ENCODE measurements around the gene PRDM12.

Gene PRDM12

DNA sequence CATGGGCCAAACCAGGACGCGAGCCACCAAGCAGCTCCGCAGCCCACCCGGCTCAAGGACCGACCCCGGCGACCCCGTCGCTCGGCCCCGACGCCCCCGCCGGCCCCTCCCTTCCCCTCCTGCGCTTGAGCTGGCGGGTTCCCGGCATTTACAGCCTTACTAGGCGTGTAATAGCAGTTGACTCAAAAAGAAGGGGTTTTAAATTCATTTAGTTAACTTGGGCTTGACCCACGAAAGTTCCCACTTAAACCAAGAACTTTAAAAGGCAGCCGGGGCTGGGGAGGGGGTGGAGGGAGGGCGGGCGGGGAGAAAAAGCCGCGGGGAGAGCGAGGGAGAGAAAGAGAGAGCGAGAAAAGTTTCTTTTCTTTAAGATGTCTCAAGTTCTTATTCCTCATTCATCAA is 636 bp downstream of the PRDM12 start:
- Histone ChIP-seq H2BK120ac (ENCODE audit: insufficient read depth, low read length, poor library complexity) (no peak overlapping the region), H3K27ac (ENCODE audit: low read depth, low read length) (no peak overlapping the region), H3K4me3 (ENCODE audit: low read depth, low read length) (no peak overlapping the region), H4K8ac (ENCODE audit: low read depth, low read length) (no peak overlapping the region), H4K12ac (ENCODE audit: low read depth, low read length) (no peak overlapping the region), H3K9me3 (ENCODE audit: insufficient read depth, low read depth, low read length) (peaks cover 15% of the 10 kb centered on the region), H3K27me3 (ENCODE audit: insufficient read depth, low read length) (peaks cover 86% of the 10 kb centered on the region), H3K9ac (ENCODE audit: low read length) (no peak overlapping the region), H2BK12ac (ENCODE audit: low read length) (no peak overlapping the region), H2AFZ (ENCODE audit: insufficient read depth, low read length, poor library complexity) (no peak overlapping the region), H4K91ac (ENCODE audit: low read depth, low read length) (no peak overlapping the region), H3K4me2 (ENCODE audit: low read length) (no peak overlapping the region), H3K23ac (ENCODE audit: low read length) (no peak overlapping the region), H2BK5ac (ENCODE audit: low read depth, low read length, poor library complexity) (no peak overlapping the region), H3K4me1 (ENCODE audit: control insufficient read depth in 1 of 2, insufficient read depth in 2 of 2, low read length in 2 of 2) (peaks cover 0 to 6% of the 10 kb centered on the region in 2 experiments), H3K79me1 (ENCODE audit: low read length) (no peaks in the 10 kb centered on the region), H2AK5ac (ENCODE audit: low read length) (no peak overlapping the region), H3K14ac (ENCODE audit: low read length) (no peak overlapping the region), H3K18ac (ENCODE audit: low read length) (no peak overlapping the region), H3K79me2 (ENCODE audit: control insufficient read depth, insufficient read depth, low read length, poor library complexity) (no peaks in the 10 kb centered on the region), H3K4ac (ENCODE audit: low read depth, low read length) (no peak overlapping the region), H3K36me3 (ENCODE audit: control insufficient read depth in 1 of 2, insufficient read depth in 2 of 2, low read length in 2 of 2) (no peaks in the 10 kb centered on the region)
- no CpG with 5 or more reads among the region's 26 CpGs for WGBS (ENCODE audit: extremely low coverage, insufficient coverage, insufficient read length)
- no peak for DNase-seq

DNA sequence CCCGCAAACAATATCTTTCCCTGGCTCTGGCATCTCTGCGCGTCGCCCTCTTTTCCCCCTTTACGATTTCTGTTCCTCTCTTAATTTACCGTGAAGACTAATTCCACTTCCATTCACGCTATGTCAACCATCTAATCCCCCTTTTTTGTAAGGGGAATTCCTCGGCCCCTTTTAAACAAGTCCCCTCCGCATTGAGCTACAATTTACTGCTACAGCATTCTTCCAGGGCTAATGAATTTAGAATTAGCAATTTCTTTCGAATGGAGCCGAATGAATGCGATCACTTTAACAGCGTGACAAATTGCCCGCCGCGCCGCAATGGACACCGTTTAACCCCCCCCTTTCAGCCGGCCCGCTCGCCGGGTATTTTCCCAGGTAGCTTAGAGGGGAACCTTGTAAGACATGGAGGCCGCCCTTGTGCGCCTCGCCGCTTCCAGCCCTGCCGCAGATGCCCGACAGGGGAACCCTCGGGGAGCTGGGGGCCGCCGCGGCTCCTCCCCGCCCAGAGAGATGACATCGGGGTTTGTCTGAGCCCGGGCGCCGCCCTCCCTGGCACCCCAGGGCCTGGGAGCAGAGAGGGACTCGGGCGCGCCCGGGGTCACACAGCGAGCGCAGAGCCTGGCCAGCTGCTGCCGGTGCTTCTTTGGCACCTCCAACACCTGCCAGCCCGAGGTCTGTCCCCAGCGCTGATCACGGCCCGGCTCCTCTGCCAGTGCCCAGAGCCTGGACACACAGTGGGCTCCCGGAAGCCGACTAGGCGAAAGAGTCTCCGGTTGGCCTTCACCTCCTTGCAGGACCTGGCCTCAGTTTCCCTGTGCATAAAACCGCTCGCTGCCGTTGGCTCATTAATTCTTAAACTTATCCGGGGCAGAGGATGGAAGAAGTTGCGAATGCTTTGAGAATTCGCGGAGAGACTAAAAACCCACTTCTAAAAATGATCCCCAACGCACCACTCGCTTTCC is 1.3 kb downstream of the PRDM12 start:
- H3K4me3 ChIP-seq (ENCODE audit: low read depth, low read length), result no peak overlapping the region
- no peak overlapping the region for H4K91ac ChIP-seq (ENCODE audit: low read depth, low read length)
- no peak overlapping the region for H3K14ac ChIP-seq (ENCODE audit: low read length)
- no peak overlapping the region for H3K9ac ChIP-seq (ENCODE audit: low read length)
- peaks cover 79% of the 10 kb centered on the region for H3K27me3 ChIP-seq (ENCODE audit: insufficient read depth, low read length)
- H3K4me2 ChIP-seq (ENCODE audit: low read length), result no peak overlapping the region
- no peaks in the 10 kb centered on the region for H3K79me1 ChIP-seq (ENCODE audit: low read length)
- H3K4me1 ChIP-seq (ENCODE audit: control insufficient read depth in 1 of 2, insufficient read depth in 2 of 2, low read length in 2 of 2), result peaks cover 0 to 3% of the 10 kb centered on the region in 2 experiments
- H3K36me3 ChIP-seq (ENCODE audit: control insufficient read depth in 1 of 2, insufficient read depth in 2 of 2, low read length in 2 of 2), result no peaks in the 10 kb centered on the region
- no peak overlapping the region for H3K23ac ChIP-seq (ENCODE audit: low read length)
- no peak overlapping the region for H3K18ac ChIP-seq (ENCODE audit: low read length)
- no peak for DNase-seq
- peaks cover 15% of the 10 kb centered on the region for H3K9me3 ChIP-seq (ENCODE audit: insufficient read depth, low read depth, low read length)
- no peak overlapping the region for H2AFZ ChIP-seq (ENCODE audit: insufficient read depth, low read length, poor library complexity)
- H3K27ac ChIP-seq (ENCODE audit: low read depth, low read length), result no peak overlapping the region
- H2BK120ac ChIP-seq (ENCODE audit: insufficient read depth, low read length, poor library complexity), result no peak overlapping the region
- H4K12ac ChIP-seq (ENCODE audit: low read depth, low read length), result no peak overlapping the region
- no CpG with 5 or more reads among the region's 61 CpGs for WGBS (ENCODE audit: extremely low coverage, insufficient coverage, insufficient read length)
- H3K4ac ChIP-seq (ENCODE audit: low read depth, low read length), result no peak overlapping the region
- H2BK5ac ChIP-seq (ENCODE audit: low read depth, low read length, poor library complexity), result no peak overlapping the region
- no peak overlapping the region for H4K8ac ChIP-seq (ENCODE audit: low read depth, low read length)
- no peaks in the 10 kb centered on the region for H3K79me2 ChIP-seq (ENCODE audit: control insufficient read depth, insufficient read depth, low read length, poor library complexity)
- no peak overlapping the region for H2AK5ac ChIP-seq (ENCODE audit: low read length)
- H2BK12ac ChIP-seq (ENCODE audit: low read length), result no peak overlapping the region

DNA sequence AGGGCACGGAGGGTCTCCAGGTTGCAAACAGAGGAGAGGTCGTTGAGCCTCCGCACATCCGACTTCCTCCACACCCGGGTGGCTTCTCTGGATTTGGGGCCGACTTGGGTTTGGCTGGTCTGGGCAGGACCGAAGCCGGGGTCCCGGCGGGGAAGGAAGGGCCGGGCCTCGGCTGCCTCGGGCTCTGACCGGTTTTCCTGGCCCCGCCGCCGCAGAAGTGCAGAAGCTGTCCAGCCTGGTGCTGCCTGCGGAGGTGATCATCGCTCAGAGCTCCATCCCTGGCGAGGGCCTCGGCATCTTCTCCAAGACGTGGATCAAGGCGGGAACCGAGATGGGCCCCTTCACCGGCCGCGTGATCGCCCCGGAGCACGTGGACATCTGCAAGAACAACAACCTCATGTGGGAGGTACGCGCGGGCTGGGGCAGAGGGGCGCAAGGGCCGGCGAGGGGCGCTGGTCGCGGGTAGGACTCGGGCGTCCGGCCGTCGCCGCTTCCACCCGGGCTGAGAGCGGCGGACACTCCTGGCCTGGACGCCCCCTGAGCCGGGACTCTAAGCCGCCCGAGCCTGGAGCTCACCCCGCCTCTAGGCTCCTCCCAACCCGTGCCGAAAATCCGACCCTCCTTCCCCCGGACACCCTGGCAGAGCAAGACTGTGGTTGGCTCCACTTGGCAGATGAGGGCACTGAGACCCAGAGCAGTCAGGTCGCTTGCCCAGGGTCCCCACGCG is 2.2 kb downstream of the PRDM12 start:
- Histone ChIP-seq H2AK5ac (ENCODE audit: low read length) (no peak overlapping the region), H3K27me3 (ENCODE audit: insufficient read depth, low read length) (peaks cover 71% of the 10 kb centered on the region), H3K79me2 (ENCODE audit: control insufficient read depth, insufficient read depth, low read length, poor library complexity) (no peaks in the 10 kb centered on the region), H3K4ac (ENCODE audit: low read depth, low read length) (no peak overlapping the region), H3K27ac (ENCODE audit: low read depth, low read length) (no peak overlapping the region), H3K4me3 (ENCODE audit: low read depth, low read length) (no peak overlapping the region), H4K8ac (ENCODE audit: low read depth, low read length) (no peak overlapping the region), H2AFZ (ENCODE audit: insufficient read depth, low read length, poor library complexity) (no peak overlapping the region), H3K9me3 (ENCODE audit: insufficient read depth, low read depth, low read length) (peaks cover 15% of the 10 kb centered on the region), H3K36me3 (ENCODE audit: control insufficient read depth in 1 of 2, insufficient read depth in 2 of 2, low read length in 2 of 2) (no peaks in the 10 kb centered on the region), H4K12ac (ENCODE audit: low read depth, low read length) (no peak overlapping the region), H3K18ac (ENCODE audit: low read length) (no peak overlapping the region), H4K91ac (ENCODE audit: low read depth, low read length) (no peak overlapping the region), H3K4me1 (ENCODE audit: control insufficient read depth in 1 of 2, insufficient read depth in 2 of 2, low read length in 2 of 2) (no peaks in the 10 kb centered on the region), H3K14ac (ENCODE audit: low read length) (no peak overlapping the region), H2BK120ac (ENCODE audit: insufficient read depth, low read length, poor library complexity) (no peak overlapping the region), H3K9ac (ENCODE audit: low read length) (no peak overlapping the region), H2BK5ac (ENCODE audit: low read depth, low read length, poor library complexity) (no peak overlapping the region), H2BK12ac (ENCODE audit: low read length) (no peak overlapping the region), H3K4me2 (ENCODE audit: low read length) (no peak overlapping the region), H3K79me1 (ENCODE audit: low read length) (no peaks in the 10 kb centered on the region), H3K23ac (ENCODE audit: low read length) (no peak overlapping the region)
- no CpG with 5 or more reads among the region's 60 CpGs for WGBS (ENCODE audit: extremely low coverage, insufficient coverage, insufficient read length)
- no peak for DNase-seq

DNA sequence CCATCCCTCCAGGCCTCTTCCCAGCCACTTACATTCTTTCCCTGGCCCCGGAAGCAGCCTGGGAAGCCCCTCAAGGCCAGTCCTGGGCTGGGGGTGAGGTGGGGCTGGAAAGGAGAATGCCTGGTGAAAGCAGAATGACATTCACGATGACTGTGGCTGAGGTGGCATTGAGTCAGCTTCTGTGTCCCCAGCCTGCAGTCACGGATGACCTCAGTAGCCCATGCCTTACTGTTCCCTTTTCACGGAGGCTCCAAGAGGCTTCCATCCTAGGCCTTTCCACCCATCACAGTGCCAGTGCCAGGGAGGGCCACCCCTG is 2.7 kb downstream of the PRDM12 start:
- H3K4me1 ChIP-seq (ENCODE audit: control insufficient read depth in 1 of 2, insufficient read depth in 2 of 2, low read length in 2 of 2), result no peaks in the 10 kb centered on the region
- peaks cover 66% of the 10 kb centered on the region for H3K27me3 ChIP-seq (ENCODE audit: insufficient read depth, low read length)
- H2BK12ac ChIP-seq (ENCODE audit: low read length), result no peak overlapping the region
- H3K9ac ChIP-seq (ENCODE audit: low read length), result no peak overlapping the region
- no peak overlapping the region for H3K23ac ChIP-seq (ENCODE audit: low read length)
- no peak overlapping the region for H3K14ac ChIP-seq (ENCODE audit: low read length)
- H2AFZ ChIP-seq (ENCODE audit: insufficient read depth, low read length, poor library complexity), result no peak overlapping the region
- no peak for DNase-seq
- no CpG with 5 or more reads among the region's 4 CpGs for WGBS (ENCODE audit: extremely low coverage, insufficient coverage, insufficient read length)
- H3K79me2 ChIP-seq (ENCODE audit: control insufficient read depth, insufficient read depth, low read length, poor library complexity), result no peaks in the 10 kb centered on the region
- H3K79me1 ChIP-seq (ENCODE audit: low read length), result no peaks in the 10 kb centered on the region
- H2AK5ac ChIP-seq (ENCODE audit: low read length), result no peak overlapping the region
- no peak overlapping the region for H3K4me3 ChIP-seq (ENCODE audit: low read depth, low read length)
- H3K27ac ChIP-seq (ENCODE audit: low read depth, low read length), result no peak overlapping the region
- H3K4ac ChIP-seq (ENCODE audit: low read depth, low read length), result no peak overlapping the region
- H3K18ac ChIP-seq (ENCODE audit: low read length), result no peak overlapping the region
- no peak overlapping the region for H2BK120ac ChIP-seq (ENCODE audit: insufficient read depth, low read length, poor library complexity)
- H3K4me2 ChIP-seq (ENCODE audit: low read length), result no peak overlapping the region
- no peak overlapping the region for H4K8ac ChIP-seq (ENCODE audit: low read depth, low read length)
- no peak overlapping the region for H4K91ac ChIP-seq (ENCODE audit: low read depth, low read length)
- H3K36me3 ChIP-seq (ENCODE audit: control insufficient read depth in 1 of 2, insufficient read depth in 2 of 2, low read length in 2 of 2), result no peaks in the 10 kb centered on the region
- H4K12ac ChIP-seq (ENCODE audit: low read depth, low read length), result no peak overlapping the region
- H3K9me3 ChIP-seq (ENCODE audit: insufficient read depth, low read depth, low read length), result peaks cover 15% of the 10 kb centered on the region
- no peak overlapping the region for H2BK5ac ChIP-seq (ENCODE audit: low read depth, low read length, poor library complexity)

Measured in trophoblast cell (in vitro differentiated cells and primary cell).